ENCODE results near the gene KRTCAP3. TPM values are rescaled to one million over a fixed set of nuclear protein-coding genes. Genes with fewer than 3 reads are reported as not detected.

Gene KRTCAP3
- total and polyA plus RNA-seq, 9 of the 15 experiments (the other 6 are each of a cell fraction or from before 2014, with no cell fraction given) = 0.24 to 1.4 (median 0.73) TPM

- no peak for TF ChIP-seq NFIX (CRISPR knock-in tag; IDR thresholded peaks at IDR 0.05; ENCODE audit: low read depth)
- no peak for TF ChIP-seq CHD4 (IDR thresholded peaks at IDR 0.05; ENCODE audit: insufficient read depth, insufficient replicate concordance, low read depth, low read length, poor library complexity, severe bottlenecking)
- no peak for TF ChIP-seq STAT5A (IDR thresholded peaks at IDR 0.05; ENCODE audit: borderline replicate concordance, low read length)
- TF ChIP-seq DLX4 (CRISPR knock-in tag; IDR thresholded peaks at IDR 0.05) = no peak
- no peak for TF ChIP-seq KAT2B (IDR thresholded peaks at IDR 0.05; ENCODE audit: low read depth, low read length)
- TF ChIP-seq U2AF1 (optimal IDR thresholded peaks at IDR 0.05; ENCODE audit: low read depth, low read length) = no peak
- no peak for TF ChIP-seq EHMT2 (IDR thresholded peaks at IDR 0.05)
- TF ChIP-seq ARID1B (IDR thresholded peaks at IDR 0.05) = no peak
- peak; percentile 76 for TF ChIP-seq MBD1 (CRISPR knock-in tag; IDR thresholded peaks at IDR 0.05)
- TF ChIP-seq SP2 (IDR thresholded peaks at IDR 0.05; ENCODE audit: extremely low read depth, low read depth, low read length, poor library complexity, severe bottlenecking) = no peak
- TF ChIP-seq ILF3 (IDR thresholded peaks at IDR 0.05; ENCODE audit: borderline replicate concordance) = no peak
- TF ChIP-seq ZNF699 (CRISPR knock-in tag; IDR thresholded peaks at IDR 0.05; ENCODE audit: insufficient replicate concordance) = no peak
- TF ChIP-seq ZNF57 (CRISPR knock-in tag; IDR thresholded peaks at IDR 0.05) = no peak
- TF ChIP-seq HLTF (IDR thresholded peaks at IDR 0.05) = no peak
- 0 out of 4 replicates have a peak, but pooled peaks of 1 of the 2 experiments have one; percentile 74 for TF ChIP-seq TEAD1 (CRISPR knock-in tag; IDR thresholded peaks at IDR 0.05)
- TF ChIP-seq ZNF655 (CRISPR knock-in tag; IDR thresholded peaks at IDR 0.05) = no peak
- TF ChIP-seq TFAM (CRISPR knock-in tag; conservative IDR thresholded peaks at IDR 0.05) = no peak
- TF ChIP-seq DMBX1 (CRISPR knock-in tag; IDR thresholded peaks at IDR 0.05; ENCODE audit: borderline replicate concordance) = peak; percentile 46; the same call in 1 of the 2 replicates
- TF ChIP-seq COPS2 (conservative IDR thresholded peaks at IDR 0.05) = no peak
- peak; percentile 79 for TF ChIP-seq TAF1 (IDR thresholded peaks at IDR 0.05; ENCODE audit: control insufficient read depth, extremely low read depth, insufficient read depth, low read length, severe bottlenecking)
- no peak for TF ChIP-seq ZNF41 (CRISPR knock-in tag; conservative IDR thresholded peaks at IDR 0.05)
- peak; percentile 42 for TF ChIP-seq MXD1 (CRISPR knock-in tag; IDR thresholded peaks at IDR 0.05; ENCODE audit: borderline replicate concordance, poor library complexity, severe bottlenecking)
- TF ChIP-seq STAG1 (CRISPR knock-in tag; IDR thresholded peaks at IDR 0.05; ENCODE audit: borderline replicate concordance) = no peak
These were observed 47.6 kb downstream of the KRTCAP3 start, which contains the start of gene IFT172 (continued) for GRCh38 chr2:27489498-27490397.
